Urinary bladder (tissue), 4 donors: Measurements from ENCODE around the gene TH. TPM values are rescaled to one million over a fixed set of nuclear protein-coding genes. Genes with fewer than 3 reads are reported as not detected.

Source experiments
- DNase-seq: peaks from one replicate; pipeline ENCODE4 v3.0.0-alpha.2; 2015; ENCODE audit errors: extremely low spot score
- H3K27ac ChIP-seq: one replicate; pipeline ENCODE4 v1.5.1; 2013; ENCODE audit warnings: low read depth, mild to moderate bottlenecking, moderate library complexity
- H3K36me3 ChIP-seq: one replicate; pipeline ENCODE4 v1.6.1; 2013; ENCODE audit warnings: mild to moderate bottlenecking, moderate library complexity; ENCODE audit not compliant: insufficient read depth
- H3K4me1 ChIP-seq: one replicate; pipeline ENCODE4 v1.6.1; 2013; ENCODE audit warnings: mild to moderate bottlenecking, moderate library complexity; ENCODE audit not compliant: insufficient read depth
- H3K4me3 ChIP-seq: one replicate; pipeline ENCODE4 v1.5.1; 2013; ENCODE audit warnings: low read depth, low read length
- WGBS: extraction: QIAGEN DNeasy Blood & Tissue Kit; methylation state at CpG from one replicate; pipeline ENCODE4 v1.1.7; 2013; 5-methylcytosine and 5-hydroxymethylcytosine counted together
- polyA plus RNA-seq: library from polyadenylated mRNA; stranded (reverse); fragments of 200-250 nt; gene quantifications from one replicate; pipeline ENCODE4 v1.2.3, GENCODE V29; 2013
- total RNA-seq: library from RNA; depleted of rRNA; stranded (reverse); fragments of >200 nt; gene quantifications from one replicate; pipeline ENCODE4 v1.2.3, GENCODE V29; 2014
- donor health status: healthy with polysubstance abuse.
- donor health status: healthy.

TH gene
- total and polyA plus RNA-seq, 2 donors, result 1.6 to 3.6 TPM

- Histone ChIP-seq H3K27ac (no peak overlapping the region), H3K4me1 (peaks cover 2% of the 10 kb centered on the region), H3K36me3 (no peaks in the 10 kb centered on the region), H3K4me3 (peak overlapping the region; percentile 48)
- 2% methylated on average over 40 of the region's 44 CpGs for WGBS
- DNase-seq, result no peak
Measured at GRCh38 chr11:2138068-2138430, 33.6 kb downstream of the TH start.

- no peak overlapping the region for H3K27ac ChIP-seq
- peak; percentile 65 for DNase-seq
Measured at GRCh38 chr11:2137202-2138067, 34.2 kb downstream of the TH start.

DNA sequence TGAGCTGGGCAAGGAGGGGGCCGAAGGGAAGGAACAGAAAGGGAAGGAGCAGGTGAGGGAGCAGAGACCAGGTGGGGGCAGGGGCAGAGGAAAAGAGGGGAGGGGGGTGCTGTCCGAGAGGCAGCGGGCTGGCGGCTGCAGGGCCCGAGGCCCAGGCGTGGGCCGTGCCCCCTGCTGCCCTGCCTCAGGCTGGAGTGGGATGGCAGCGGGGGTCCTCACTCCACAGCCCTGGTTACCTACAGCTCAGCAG, 34.7 kb downstream of the TH start:
- Histone ChIP-seq H3K36me3 (no peaks in the 10 kb centered on the region), H3K27ac (no peak overlapping the region), H3K4me3 (no peak overlapping the region), H3K4me1 (peaks cover 2% of the 10 kb centered on the region)
- no peak for DNase-seq
- WGBS, result 27% methylated on average over 8 of the region's 8 CpGs

More at GRCh38 chr11:2137202-2138067, 34.2 kb downstream of the TH start:
- WGBS, result 2% methylated on average over 50 of the region's 50 CpGs
- peaks cover 2% of the 10 kb centered on the region for H3K4me1 ChIP-seq
- H3K36me3 ChIP-seq, result no peaks in the 10 kb centered on the region
- peak overlapping the region; percentile 48 for H3K4me3 ChIP-seq

DNA sequence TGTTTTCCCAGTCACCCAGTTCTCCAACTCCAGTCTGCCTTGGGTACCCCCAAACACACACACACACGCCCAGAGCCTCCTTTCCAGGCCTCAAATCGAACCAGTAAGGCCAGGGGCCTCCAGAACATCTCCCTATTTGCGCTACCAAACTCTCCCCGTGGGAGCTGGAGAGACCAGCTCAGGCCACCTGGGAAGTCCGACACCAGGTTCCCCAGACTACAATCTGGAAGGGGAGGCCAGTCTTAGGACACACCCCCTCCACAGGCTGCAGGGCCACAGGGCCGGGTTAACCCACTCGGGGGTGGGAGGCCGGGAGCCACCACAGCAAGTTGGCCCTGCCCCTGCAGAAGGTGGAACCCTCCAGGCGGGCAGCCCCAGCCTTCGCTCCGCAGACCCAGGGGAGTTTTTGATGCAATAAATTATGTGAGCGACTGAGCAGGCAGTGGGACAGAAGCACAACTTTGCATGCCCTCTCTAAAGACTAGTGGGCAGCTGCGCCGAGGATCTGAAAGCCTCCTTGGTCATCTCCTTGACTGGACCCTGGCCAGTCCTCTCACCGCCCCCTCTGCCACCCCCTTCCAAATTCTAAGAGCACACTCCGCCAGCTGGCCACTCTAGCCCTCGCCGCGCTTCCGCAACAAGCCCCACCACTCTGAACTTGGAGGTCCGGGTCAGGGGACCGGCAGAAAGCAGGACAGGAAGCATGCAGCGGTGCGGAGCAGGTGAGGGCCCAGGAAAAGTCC, 35.2 kb downstream of the TH start:
- Histone ChIP-seq H3K4me3 (no peak overlapping the region), H3K36me3 (no peaks in the 10 kb centered on the region), H3K27ac (no peak overlapping the region), H3K4me1 (peaks cover 2% of the 10 kb centered on the region)
- 57% methylated on average over 24 of the region's 24 CpGs for WGBS
- DNase-seq, result no peak

- peaks cover 2% of the 10 kb centered on the region for H3K4me1 ChIP-seq
- no peak overlapping the region for H3K4me3 ChIP-seq
- no peak for DNase-seq
- no peaks in the 10 kb centered on the region for H3K36me3 ChIP-seq
- no peak overlapping the region for H3K27ac ChIP-seq
- WGBS, result 85% methylated on average over 14 of the region's 14 CpGs
Measured at GRCh38 chr11:2135648-2136201, 35.9 kb downstream of the TH start.

DNA sequence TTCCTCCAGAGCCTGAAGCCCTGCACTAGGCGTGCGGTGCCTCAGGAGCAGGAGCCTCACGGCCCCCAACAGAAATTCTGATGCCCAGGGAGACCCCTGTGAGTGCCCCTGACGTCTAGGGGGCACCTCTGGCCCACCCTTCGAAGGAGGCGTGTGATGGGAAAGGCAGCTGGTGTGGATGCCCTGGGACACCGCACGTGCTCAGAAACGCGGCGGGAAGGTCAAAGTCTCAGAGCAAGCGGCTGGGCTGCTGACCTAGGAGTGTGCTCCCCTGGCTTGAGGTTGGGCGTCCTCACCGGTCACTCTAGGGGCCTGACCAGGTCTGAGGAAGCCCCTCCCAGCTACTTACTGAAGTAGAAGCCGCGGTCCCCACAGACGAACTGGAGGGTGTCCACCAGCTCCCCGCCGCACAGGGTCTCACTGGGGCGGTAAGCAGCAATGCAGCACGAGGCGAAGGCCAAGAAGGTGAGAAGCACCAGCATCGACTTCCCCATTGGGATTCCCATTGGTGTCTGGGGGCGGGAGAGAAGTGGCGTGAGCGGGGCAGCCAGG, 36.5 kb downstream of the TH start:
- H3K36me3 ChIP-seq, result no peaks in the 10 kb centered on the region
- no peak overlapping the region for H3K4me3 ChIP-seq
- no peak overlapping the region for H3K27ac ChIP-seq
- WGBS, result 84% methylated on average over 26 of the region's 26 CpGs
- H3K4me1 ChIP-seq, result no peaks in the 10 kb centered on the region
- no peak for DNase-seq

- no peak overlapping the region for H3K27ac ChIP-seq
- WGBS, result 77% methylated on average over 19 of the region's 19 CpGs
- no peaks in the 10 kb centered on the region for H3K36me3 ChIP-seq
- DNase-seq, result no peak
- H3K4me3 ChIP-seq, result no peak overlapping the region
- H3K4me1 ChIP-seq, result no peaks in the 10 kb centered on the region
Measured at GRCh38 chr11:2134022-2135010, 37.3 kb downstream of the TH start.

GRCh38 chr11:2133241-2134021, 38.2 kb downstream of the TH start:
- no peaks in the 10 kb centered on the region for H3K36me3 ChIP-seq
- H3K4me1 ChIP-seq, result no peaks in the 10 kb centered on the region
- DNase-seq, result no peak
- 54% methylated on average over 33 of the region's 33 CpGs for WGBS
- no peak overlapping the region for H3K27ac ChIP-seq
- H3K4me3 ChIP-seq, result no peak overlapping the region

- Histone ChIP-seq H3K36me3 (no peaks in the 10 kb centered on the region), H3K4me3 (no peak overlapping the region), H3K4me1 (no peaks in the 10 kb centered on the region), H3K27ac (no peak overlapping the region)
- DNase-seq, result no peak
- 48% methylated on average over 24 of the region's 24 CpGs for WGBS
Measured at GRCh38 chr11:2132874-2133240, 38.8 kb downstream of the TH start.

DNA sequence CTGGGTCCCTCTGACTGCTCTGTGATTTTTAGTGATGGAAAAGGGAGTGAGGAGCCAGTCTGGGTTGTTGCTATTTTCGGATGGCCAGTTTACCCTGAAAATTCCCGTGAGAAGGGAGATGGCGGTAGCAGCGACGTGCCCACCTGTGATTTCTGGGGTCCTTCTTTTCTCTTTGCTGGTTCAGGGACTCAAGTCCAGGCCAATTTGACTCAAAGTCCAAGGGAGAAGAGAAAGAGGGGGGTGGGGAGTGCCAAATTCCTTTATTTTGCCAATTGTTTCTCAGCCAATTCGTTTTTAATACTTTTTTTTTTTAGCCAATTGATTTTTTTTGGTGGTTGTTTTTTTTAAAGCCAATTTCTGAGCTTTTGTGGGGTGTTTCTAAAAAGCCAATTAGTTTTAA, 39.4 kb downstream of the TH start:
- 75% methylated on average over 6 of the region's 6 CpGs for WGBS
- no peak overlapping the region for H3K27ac ChIP-seq
- no peaks in the 10 kb centered on the region for H3K36me3 ChIP-seq
- DNase-seq, result no peak
- no peaks in the 10 kb centered on the region for H3K4me1 ChIP-seq
- H3K4me3 ChIP-seq, result no peak overlapping the region

GRCh38 chr11:2131371-2132236, 40.0 kb downstream of the TH start:
- Histone ChIP-seq H3K4me3 (no peak overlapping the region), H3K4me1 (no peaks in the 10 kb centered on the region), H3K36me3 (no peaks in the 10 kb centered on the region), H3K27ac (no peak overlapping the region)
- 91% methylated on average over 28 of the region's 28 CpGs for WGBS
- DNase-seq, result no peak

DNA sequence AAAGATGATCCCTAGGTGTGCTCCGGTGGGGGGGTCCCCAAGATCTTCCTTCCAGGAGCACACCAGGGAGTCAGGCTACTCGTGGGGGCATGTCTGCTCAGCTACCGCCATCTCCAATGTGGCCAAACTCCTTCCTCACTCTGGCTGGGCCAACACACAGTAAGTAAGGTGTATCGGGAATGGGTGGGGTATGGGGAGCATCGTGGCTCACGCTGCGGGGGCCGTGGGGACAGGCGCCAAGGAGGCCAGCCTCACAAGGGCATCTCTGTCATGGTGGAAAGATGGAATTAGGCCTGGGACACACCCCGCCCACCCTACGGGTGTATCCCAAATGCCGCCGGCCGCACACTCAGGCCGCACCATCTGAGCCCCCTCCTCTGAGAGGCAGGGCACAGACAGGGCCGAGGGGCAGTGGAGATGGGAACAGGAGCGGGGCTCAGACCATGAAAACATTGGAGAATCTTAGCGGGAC, 40.7 kb downstream of the TH start:
- no peak overlapping the region for H3K27ac ChIP-seq
- 85% methylated on average over 18 of the region's 18 CpGs for WGBS
- no peaks in the 10 kb centered on the region for H3K4me1 ChIP-seq
- no peaks in the 10 kb centered on the region for H3K36me3 ChIP-seq
- no peak overlapping the region for H3K4me3 ChIP-seq
- no peak for DNase-seq
